Effector CD4-positive, alpha-beta T cell (primary cell): Measurements from ENCODE around the gene CERS6.

Experiments used
- DNase-seq: peaks from one replicate; pipeline ENCODE4 v3.0.0-alpha.2; 2020

CERS6 gene

GRCh38 chr2:168503901-168504300 lies 47.8 kb downstream of the CERS6 start:
- DNase-seq, result no peak

- no peak for DNase-seq
Measured at GRCh38 chr2:168504323-168504722, 48.3 kb downstream of the CERS6 start.

GRCh38 chr2:168510125-168510756 lies 54.2 kb downstream of the CERS6 start:
- DNase-seq, result no peak

GRCh38 chr2:168514692-168515091 lies 58.6 kb downstream of the CERS6 start:
- no peak for DNase-seq

- DNase-seq, result no peak
Measured at GRCh38 chr2:168515502-168515901, 59.4 kb downstream of the CERS6 start.

- no peak for DNase-seq
Measured at GRCh38 chr2:168517816-168518215, 61.7 kb downstream of the CERS6 start.

- no peak for DNase-seq
Measured at GRCh38 chr2:168518555-168519066, 62.5 kb downstream of the CERS6 start.

- DNase-seq, result no peak
Measured at GRCh38 chr2:168519534-168520308, 63.6 kb downstream of the CERS6 start.

- DNase-seq, result no peak
Measured at GRCh38 chr2:168521053-168521741, 65.1 kb downstream of the CERS6 start.

- DNase-seq, result no peak
Measured at GRCh38 chr2:168522446-168522845, 66.4 kb downstream of the CERS6 start.

GRCh38 chr2:168524005-168524404 lies 67.9 kb downstream of the CERS6 start:
- no peak for DNase-seq

- DNase-seq, result no peak
Measured at GRCh38 chr2:168525020-168525419, 68.9 kb downstream of the CERS6 start.

GRCh38 chr2:168525716-168526446 lies 69.8 kb downstream of the CERS6 start:
- DNase-seq, result no peak

GRCh38 chr2:168526641-168527040 lies 70.6 kb downstream of the CERS6 start:
- DNase-seq, result no peak

GRCh38 chr2:168528016-168528415 lies 71.9 kb downstream of the CERS6 start:
- no peak for DNase-seq

- no peak for DNase-seq
Measured at GRCh38 chr2:168528469-168528868, 72.4 kb downstream of the CERS6 start.

GRCh38 chr2:168529054-168529833 lies 73.2 kb downstream of the CERS6 start:
- no peak for DNase-seq

- DNase-seq, result no peak
Measured at GRCh38 chr2:168529900-168530561, 74.0 kb downstream of the CERS6 start.

GRCh38 chr2:168530982-168531622 lies 75.0 kb downstream of the CERS6 start:
- no peak for DNase-seq

GRCh38 chr2:168534926-168535325 lies 78.9 kb downstream of the CERS6 start:
- no peak for DNase-seq

- DNase-seq, result no peak
Measured at GRCh38 chr2:168536925-168537466, 80.9 kb downstream of the CERS6 start.
